MM.1S (cell line): ENCODE measurements around the gene AUTS2.

Source experiments
- DNase-seq: peaks from one replicate; pipeline ENCODE4 v3.0.0-alpha.2; 2015
- H2AFZ ChIP-seq: fragments of 300-600 bp; sonication (generic); 2 replicates; pipeline ENCODE4 v1.6.0; 2016; ENCODE audit warnings: antibody characterized with exemption, low read length
- H3F3A ChIP-seq: fragments of 300-600 bp; sonication (generic); 2 replicates; pipeline ENCODE4 v1.6.1; 2016; ENCODE audit warnings: mild to moderate bottlenecking, antibody characterized with exemption, low read length, moderate library complexity, mixed read lengths; ENCODE audit not compliant: insufficient read depth
- H3K27ac ChIP-seq: fragments of 300-600 bp; sonication (generic); 2 replicates; pipeline ENCODE4 v1.5.1; 2016; ENCODE audit warnings: mild to moderate bottlenecking, low read length
- H3K27me3 ChIP-seq: fragments of 300-600 bp; sonication (generic); replicated peaks from 2 replicates; pipeline ENCODE4 v1.6.0; 2016; ENCODE audit warnings: low read length; ENCODE audit not compliant: insufficient read depth
- H3K36me3 ChIP-seq: fragments of 300-600 bp; sonication (generic); replicated peaks from 2 replicates; pipeline ENCODE4 v1.6.1; 2016; ENCODE audit warnings: mild to moderate bottlenecking, low read length, mixed read lengths; ENCODE audit not compliant: insufficient read depth
- H3K4me1 ChIP-seq: fragments of 300-600 bp; sonication (generic); 2 replicates; pipeline ENCODE4 v1.6.1; 2016; ENCODE audit warnings: low read length, mixed read lengths
- H3K4me2 ChIP-seq: fragments of 300-600 bp; sonication (generic); 2 replicates; pipeline ENCODE4 v1.6.0; 2016; ENCODE audit warnings: low read depth, low read length
- H3K4me3 ChIP-seq: fragments of 300-600 bp; sonication (generic); 2 replicates; pipeline ENCODE4 v1.5.1; 2016; ENCODE audit warnings: low read length, mixed read lengths
- H3K79me2 ChIP-seq: fragments of 300-600 bp; sonication (generic); 2 replicates; pipeline ENCODE4 v1.6.1; 2016; ENCODE audit warnings: mixed run types, low read length, mixed read lengths
- H3K9ac ChIP-seq: fragments of 300-600 bp; sonication (generic); 2 replicates; pipeline ENCODE4 v1.6.1; 2016; ENCODE audit warnings: low read length, mixed read lengths
- H3K9me2 ChIP-seq: fragments of 300-600 bp; sonication (generic); replicated peaks from 2 replicates; pipeline ENCODE4 v1.6.1; 2016; ENCODE audit warnings: mild to moderate bottlenecking, low read length, mixed read lengths; ENCODE audit not compliant: insufficient read depth
- H3K9me3 ChIP-seq: fragments of 300-600 bp; sonication (generic); replicated peaks from 2 replicates; pipeline ENCODE4 v1.6.1; 2016; ENCODE audit warnings: mild to moderate bottlenecking, low read length, mixed read lengths; ENCODE audit not compliant: insufficient read depth
- H4K20me1 ChIP-seq: fragments of 300-600 bp; sonication (generic); 2 replicates; pipeline ENCODE4 v1.6.1; 2016; ENCODE audit warnings: mild to moderate bottlenecking, low read length, moderate library complexity, mixed read lengths; ENCODE audit not compliant: insufficient read depth
- EZH2 ChIP-seq: fragments of 300-600 bp; sonication (generic); optimal IDR thresholded peaks from 2 replicates; pipeline ENCODE3; 2017; ENCODE audit warnings: low read depth, mild to moderate bottlenecking, antibody characterized with exemption, low read length, mixed read lengths
- EZH2phosphoT487 ChIP-seq: fragments of 300-600 bp; sonication (generic); IDR thresholded peaks from 2 replicates; pipeline ENCODE4 v1.6.1; 2018; ENCODE audit warnings: antibody characterized with exemption, low read length
- TF ChIP-seq, protein P1 (sequence below): fragments of 300-600 bp; sonication (generic); IDR thresholded peaks from 2 replicates; pipeline ENCODE4 v1.5.1; 2016; ENCODE audit warnings: antibody characterized with exemption, low read length, mixed read lengths

Gene AUTS2

GRCh38 chr7:70582927-70583895 is 984.9 kb downstream of the AUTS2 start:
- no peaks in the 10 kb centered on the region for H3K79me2 ChIP-seq
- H3K4me1 ChIP-seq: no peaks in the 10 kb centered on the region
- H4K20me1 ChIP-seq: no peaks in the 10 kb centered on the region
- TF ChIP-seq EZH2: no peak
- no peak for TF ChIP-seq EZH2phosphoT487
- TF ChIP-seq, protein P1, sequence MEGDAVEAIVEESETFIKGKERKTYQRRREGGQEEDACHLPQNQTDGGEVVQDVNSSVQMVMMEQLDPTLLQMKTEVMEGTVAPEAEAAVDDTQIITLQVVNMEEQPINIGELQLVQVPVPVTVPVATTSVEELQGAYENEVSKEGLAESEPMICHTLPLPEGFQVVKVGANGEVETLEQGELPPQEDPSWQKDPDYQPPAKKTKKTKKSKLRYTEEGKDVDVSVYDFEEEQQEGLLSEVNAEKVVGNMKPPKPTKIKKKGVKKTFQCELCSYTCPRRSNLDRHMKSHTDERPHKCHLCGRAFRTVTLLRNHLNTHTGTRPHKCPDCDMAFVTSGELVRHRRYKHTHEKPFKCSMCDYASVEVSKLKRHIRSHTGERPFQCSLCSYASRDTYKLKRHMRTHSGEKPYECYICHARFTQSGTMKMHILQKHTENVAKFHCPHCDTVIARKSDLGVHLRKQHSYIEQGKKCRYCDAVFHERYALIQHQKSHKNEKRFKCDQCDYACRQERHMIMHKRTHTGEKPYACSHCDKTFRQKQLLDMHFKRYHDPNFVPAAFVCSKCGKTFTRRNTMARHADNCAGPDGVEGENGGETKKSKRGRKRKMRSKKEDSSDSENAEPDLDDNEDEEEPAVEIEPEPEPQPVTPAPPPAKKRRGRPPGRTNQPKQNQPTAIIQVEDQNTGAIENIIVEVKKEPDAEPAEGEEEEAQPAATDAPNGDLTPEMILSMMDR: no peak
- no peak overlapping the region for H3K4me2 ChIP-seq
- no peaks in the 10 kb centered on the region for H3K27me3 ChIP-seq
- no peak overlapping the region for H3K27ac ChIP-seq
- H3F3A ChIP-seq: no peaks in the 10 kb centered on the region
- H3K9me3 ChIP-seq: no peaks in the 10 kb centered on the region
- no peak overlapping the region for H2AFZ ChIP-seq
- H3K9me2 ChIP-seq: no peaks in the 10 kb centered on the region
- H3K36me3 ChIP-seq: no peaks in the 10 kb centered on the region
- no peak for DNase-seq
- no peak overlapping the region for H3K9ac ChIP-seq
- no peak overlapping the region for H3K4me3 ChIP-seq

DNA sequence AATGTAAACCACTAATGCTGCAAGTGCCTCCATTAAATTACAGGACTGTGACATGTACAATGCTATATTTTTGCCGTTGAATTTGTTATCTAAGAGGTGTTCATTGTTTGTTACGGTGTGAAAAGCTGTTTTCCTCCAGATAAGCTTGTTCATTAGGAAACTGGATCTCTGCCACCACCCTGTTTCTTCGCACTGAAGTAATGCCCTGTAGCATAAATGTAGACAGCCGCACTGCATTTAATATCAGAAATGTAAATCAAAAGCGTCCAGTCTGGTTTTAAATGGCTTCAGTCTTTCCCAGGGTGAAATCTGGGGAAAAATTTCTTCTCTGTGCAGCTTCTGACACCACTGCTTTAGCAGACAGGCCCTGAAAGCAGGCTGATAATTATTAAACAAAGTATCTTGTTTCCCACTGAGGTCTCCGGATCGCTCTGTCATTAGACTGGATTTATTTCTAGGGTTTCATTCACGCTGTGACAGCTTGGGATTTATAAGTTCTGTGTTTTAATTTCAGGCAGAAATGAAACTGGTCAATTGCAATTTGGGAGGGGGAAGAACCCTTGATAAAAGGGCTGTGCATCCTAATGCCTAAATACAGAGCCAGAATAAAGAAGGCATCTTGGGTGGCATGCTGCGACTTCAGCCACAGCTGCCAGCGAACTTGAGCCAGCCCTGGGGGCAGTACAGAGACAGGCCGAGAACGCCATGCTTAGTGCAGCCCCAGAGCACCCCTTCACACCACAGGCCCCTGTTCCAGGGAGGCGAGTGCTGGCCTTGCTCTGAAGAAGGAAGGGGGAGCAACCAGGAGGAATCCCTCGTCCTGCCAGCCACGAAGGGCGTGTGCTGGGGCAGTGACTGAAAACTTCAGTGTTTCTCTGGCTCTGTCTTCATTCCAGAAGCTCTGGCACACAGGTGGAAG is 985.9 kb downstream of the AUTS2 start:
- no peak overlapping the region for H3K4me2 ChIP-seq
- H3K4me1 ChIP-seq: no peaks in the 10 kb centered on the region
- no peak for DNase-seq
- H3K27ac ChIP-seq: no peak overlapping the region
- H3K79me2 ChIP-seq: no peaks in the 10 kb centered on the region
- no peak overlapping the region for H3K4me3 ChIP-seq
- H2AFZ ChIP-seq: no peak overlapping the region
- H3F3A ChIP-seq: no peaks in the 10 kb centered on the region
- no peaks in the 10 kb centered on the region for H3K9me3 ChIP-seq
- H3K36me3 ChIP-seq: no peaks in the 10 kb centered on the region
- H3K9ac ChIP-seq: no peak overlapping the region
- no peaks in the 10 kb centered on the region for H4K20me1 ChIP-seq
- H3K27me3 ChIP-seq: no peaks in the 10 kb centered on the region
- no peaks in the 10 kb centered on the region for H3K9me2 ChIP-seq
- TF ChIP-seq, protein P1: no peak
- TF ChIP-seq EZH2: no peak
- no peak for TF ChIP-seq EZH2phosphoT487

- no peak overlapping the region for H3K4me3 ChIP-seq
- no peaks in the 10 kb centered on the region for H3K27me3 ChIP-seq
- no peak overlapping the region for H3K27ac ChIP-seq
- H3K9ac ChIP-seq: no peak overlapping the region
- H3F3A ChIP-seq: no peaks in the 10 kb centered on the region
- H2AFZ ChIP-seq: no peak overlapping the region
- no peaks in the 10 kb centered on the region for H3K4me1 ChIP-seq
- no peaks in the 10 kb centered on the region for H4K20me1 ChIP-seq
- TF ChIP-seq EZH2phosphoT487: no peak
- no peaks in the 10 kb centered on the region for H3K9me3 ChIP-seq
- no peak for DNase-seq
- no peaks in the 10 kb centered on the region for H3K79me2 ChIP-seq
- no peaks in the 10 kb centered on the region for H3K9me2 ChIP-seq
- no peaks in the 10 kb centered on the region for H3K36me3 ChIP-seq
- no peak overlapping the region for H3K4me2 ChIP-seq
Observed at GRCh38 chr7:70585071-70585470, 986.8 kb downstream of the AUTS2 start.
